ENCODE results near the gene C11orf16.

GRCh38 chr11:8908099-8908498 is 24.6 kb downstream of the C11orf16 start:
- TF ChIP-seq EZH2 (IDR thresholded peaks at IDR 0.05) (no peak), CTCF (IDR thresholded peaks at IDR 0.05 in 2 of 3, conservative IDR thresholded peaks at IDR 0.05 in 1 of 3; ENCODE audit: borderline replicate concordance in 1 of 3, insufficient read depth in 1 of 3, low read depth in 2 of 3, low read length in 2 of 3) (no peak), RAD21 (IDR thresholded peaks at IDR 0.05; ENCODE audit: low read depth) (no peak), EZH2phosphoT487 (IDR thresholded peaks at IDR 0.05; ENCODE audit: borderline replicate concordance) (no peak), POLR2A (IDR thresholded peaks at IDR 0.05; ENCODE audit: borderline replicate concordance, extremely low read depth, insufficient read depth, insufficient read length) (no peak)
